ENCODE data around the gene ADRA2A.

- no peak for TF ChIP-seq CTCF (IDR thresholded peaks at IDR 0.05; ENCODE audit: borderline replicate concordance, extremely low read depth, low read length, poor library complexity, severe bottlenecking)
- TF ChIP-seq EZH2 (IDR thresholded peaks at IDR 0.05; ENCODE audit: borderline replicate concordance, low read depth, low read length, severe bottlenecking) = no peak
Measured at GRCh38 chr10:111084366-111085255, 7.8 kb downstream of the ADRA2A start.

All from DND-41 (cell line).